ENCODE measurements around the gene DCLK1. TPM values are rescaled to one million over a fixed set of nuclear protein-coding genes. Genes with fewer than 3 reads are reported as not detected.

Gene DCLK1
- total and polyA plus RNA-seq, 2 experiments from 2014 or later, result 0.16 to 2.9 TPM

DNA sequence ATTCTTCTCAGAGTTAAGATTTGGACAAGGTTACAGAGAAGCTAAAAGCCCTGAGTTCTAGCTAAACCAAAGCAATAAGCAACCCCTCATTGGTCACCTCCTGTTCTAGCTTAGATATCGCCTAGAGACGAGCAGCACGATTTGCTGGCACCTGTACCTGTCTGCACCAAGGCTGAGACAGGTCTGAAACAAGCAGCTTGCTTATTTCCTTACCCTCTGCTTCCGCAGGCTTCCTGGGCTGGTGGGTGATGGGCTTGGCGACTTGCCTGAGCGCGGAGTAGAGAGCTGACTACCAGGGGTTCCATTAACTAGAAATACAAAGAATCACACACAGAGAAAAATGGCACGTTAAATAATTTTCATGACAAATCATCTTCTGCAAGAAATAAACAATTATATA, 276.9 kb downstream of the DCLK1 start:
- whole genome bisulfite sequencing (ENCODE audit: low lambda C conversion rate, missing lambda C conversion rate), result 82% methylated on average over 8 of the region's 8 CpGs
- H4K20me1 ChIP-seq (ENCODE audit: insufficient read depth, poor library complexity, severe bottlenecking), result no peaks in the 10 kb centered on the region
- no peak overlapping the region for H2AFZ ChIP-seq
- H3K36me3 ChIP-seq (replicated peaks; ENCODE audit: insufficient read depth, low read depth), result no peaks in the 10 kb centered on the region
- no peaks in the 10 kb centered on the region for H3K9me3 ChIP-seq (ENCODE audit: low read depth)
- DNase-seq (ENCODE audit: low spot score), result no peak
- no peaks in the 10 kb centered on the region for H3K9me2 ChIP-seq (replicated peaks; ENCODE audit: insufficient read depth)
- H3K4me3 ChIP-seq, result no peak overlapping the region
- H3K4me1 ChIP-seq (ENCODE audit: insufficient read depth), result no peaks in the 10 kb centered on the region
- no peaks in the 10 kb centered on the region for H3K79me2 ChIP-seq
- peaks cover 13% of the 10 kb centered on the region for H3K27me3 ChIP-seq
- H3K4me2 ChIP-seq, result no peak overlapping the region
- TF ChIP-seq EZH2 (IDR thresholded peaks at IDR 0.05; ENCODE audit: borderline replicate concordance) (no peak), EZH2phosphoT487 (IDR thresholded peaks at IDR 0.05; ENCODE audit: low read depth, severe bottlenecking, unreplicated experiment) (no peak)
- TF ChIP-seq, protein P1, sequence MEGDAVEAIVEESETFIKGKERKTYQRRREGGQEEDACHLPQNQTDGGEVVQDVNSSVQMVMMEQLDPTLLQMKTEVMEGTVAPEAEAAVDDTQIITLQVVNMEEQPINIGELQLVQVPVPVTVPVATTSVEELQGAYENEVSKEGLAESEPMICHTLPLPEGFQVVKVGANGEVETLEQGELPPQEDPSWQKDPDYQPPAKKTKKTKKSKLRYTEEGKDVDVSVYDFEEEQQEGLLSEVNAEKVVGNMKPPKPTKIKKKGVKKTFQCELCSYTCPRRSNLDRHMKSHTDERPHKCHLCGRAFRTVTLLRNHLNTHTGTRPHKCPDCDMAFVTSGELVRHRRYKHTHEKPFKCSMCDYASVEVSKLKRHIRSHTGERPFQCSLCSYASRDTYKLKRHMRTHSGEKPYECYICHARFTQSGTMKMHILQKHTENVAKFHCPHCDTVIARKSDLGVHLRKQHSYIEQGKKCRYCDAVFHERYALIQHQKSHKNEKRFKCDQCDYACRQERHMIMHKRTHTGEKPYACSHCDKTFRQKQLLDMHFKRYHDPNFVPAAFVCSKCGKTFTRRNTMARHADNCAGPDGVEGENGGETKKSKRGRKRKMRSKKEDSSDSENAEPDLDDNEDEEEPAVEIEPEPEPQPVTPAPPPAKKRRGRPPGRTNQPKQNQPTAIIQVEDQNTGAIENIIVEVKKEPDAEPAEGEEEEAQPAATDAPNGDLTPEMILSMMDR (IDR thresholded peaks at IDR 0.05; ENCODE audit: poor library complexity), result no peak
- no peak overlapping the region for H3K27ac ChIP-seq

DNA sequence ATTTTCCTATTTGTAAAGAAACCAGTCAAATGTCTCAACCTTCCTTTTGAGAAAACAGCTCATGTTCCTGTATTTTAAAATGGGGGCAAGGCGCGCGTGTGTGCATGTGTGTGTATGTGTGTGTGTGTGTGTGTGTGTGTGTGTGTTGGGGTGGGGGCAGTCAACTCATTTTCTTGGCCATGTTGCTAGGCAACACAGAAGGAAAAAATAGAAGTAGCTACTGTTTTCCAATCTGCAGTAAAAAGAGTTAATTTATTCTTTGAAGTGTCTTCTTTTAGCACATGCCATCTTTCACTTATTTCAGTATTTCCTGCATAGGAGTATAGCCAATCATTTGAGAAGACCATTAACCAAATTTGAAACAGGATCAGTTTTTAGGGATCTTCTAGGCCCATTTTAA, 279.3 kb downstream of the DCLK1 start:
- Histone ChIP-seq H3K36me3 (replicated peaks; ENCODE audit: insufficient read depth, low read depth) (no peaks in the 10 kb centered on the region), H3K4me1 (ENCODE audit: insufficient read depth) (no peaks in the 10 kb centered on the region), H3K4me3 (no peak overlapping the region), H3K27me3 (peaks cover 13% of the 10 kb centered on the region), H3K4me2 (no peak overlapping the region), H3K27ac (no peak overlapping the region), H3K79me2 (no peaks in the 10 kb centered on the region), H3K9me2 (replicated peaks; ENCODE audit: insufficient read depth) (no peaks in the 10 kb centered on the region), H3K9me3 (ENCODE audit: low read depth) (no peaks in the 10 kb centered on the region), H2AFZ (no peak overlapping the region), H4K20me1 (ENCODE audit: insufficient read depth, poor library complexity, severe bottlenecking) (no peaks in the 10 kb centered on the region)
- TF ChIP-seq EZH2 (IDR thresholded peaks at IDR 0.05; ENCODE audit: borderline replicate concordance), result no peak
- no peak for TF ChIP-seq EZH2phosphoT487 (IDR thresholded peaks at IDR 0.05; ENCODE audit: low read depth, severe bottlenecking, unreplicated experiment)
- TF ChIP-seq, protein P1 (IDR thresholded peaks at IDR 0.05; ENCODE audit: poor library complexity), result no peak
- 94% methylated on average over 3 of the region's 3 CpGs for WGBS (ENCODE audit: low lambda C conversion rate, missing lambda C conversion rate)
- no peak for DNase-seq (ENCODE audit: low spot score)

DNA sequence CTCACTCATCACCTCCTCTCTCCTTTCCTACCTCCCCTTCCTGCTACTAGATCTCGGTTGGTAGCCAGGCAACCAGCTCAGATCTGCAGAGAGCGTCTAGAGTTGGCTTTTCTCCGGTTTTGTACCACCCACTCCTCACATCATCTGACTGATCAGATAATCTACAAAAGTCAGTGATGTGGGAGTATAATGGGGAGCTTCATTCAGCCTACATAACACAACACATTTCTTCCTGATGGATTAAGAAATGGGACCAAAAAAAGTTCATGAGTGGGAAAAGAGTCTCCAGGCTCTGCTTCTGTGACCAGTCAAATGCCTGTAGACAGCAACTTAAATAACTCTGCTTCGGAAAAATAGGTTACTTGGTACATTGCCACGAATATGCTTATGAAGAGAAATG, 279.8 kb downstream of the DCLK1 start:
- H3K9me2 ChIP-seq (replicated peaks; ENCODE audit: insufficient read depth), result no peaks in the 10 kb centered on the region
- H3K27ac ChIP-seq, result no peak overlapping the region
- H3K4me2 ChIP-seq, result no peak overlapping the region
- no peaks in the 10 kb centered on the region for H4K20me1 ChIP-seq (ENCODE audit: insufficient read depth, poor library complexity, severe bottlenecking)
- no peak for TF ChIP-seq EZH2phosphoT487 (IDR thresholded peaks at IDR 0.05; ENCODE audit: low read depth, severe bottlenecking, unreplicated experiment)
- TF ChIP-seq, protein P1 (IDR thresholded peaks at IDR 0.05; ENCODE audit: poor library complexity), result no peak
- TF ChIP-seq EZH2 (IDR thresholded peaks at IDR 0.05; ENCODE audit: borderline replicate concordance), result no peak
- WGBS (ENCODE audit: low lambda C conversion rate, missing lambda C conversion rate), result 81% methylated on average over 5 of the region's 5 CpGs
- no peak for DNase-seq (ENCODE audit: low spot score)
- H3K27me3 ChIP-seq, result peaks cover 13% of the 10 kb centered on the region
- H3K9me3 ChIP-seq (ENCODE audit: low read depth), result no peaks in the 10 kb centered on the region
- no peaks in the 10 kb centered on the region for H3K4me1 ChIP-seq (ENCODE audit: insufficient read depth)
- H3K4me3 ChIP-seq, result no peak overlapping the region
- no peaks in the 10 kb centered on the region for H3K79me2 ChIP-seq
- no peak overlapping the region for H2AFZ ChIP-seq
- H3K36me3 ChIP-seq (replicated peaks; ENCODE audit: insufficient read depth, low read depth), result no peaks in the 10 kb centered on the region

DNA sequence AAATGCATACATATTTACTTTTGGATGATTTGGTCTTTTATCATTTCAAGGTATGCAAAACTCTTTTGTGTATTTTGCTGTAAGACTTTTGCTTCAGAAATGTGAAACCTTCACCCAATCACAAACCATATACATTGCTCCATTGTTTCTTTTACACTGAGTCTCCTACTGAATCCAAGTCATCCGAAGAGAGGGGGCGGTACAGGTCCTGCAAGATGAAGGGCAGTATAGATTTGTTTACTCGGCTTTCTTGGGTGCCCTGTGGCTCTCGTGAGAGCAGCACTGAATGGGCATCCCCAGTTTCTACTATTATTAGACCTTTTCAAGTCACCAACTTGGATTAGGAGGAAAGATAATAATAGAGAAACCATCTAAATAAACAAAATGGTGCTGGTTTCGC, 280.6 kb downstream of the DCLK1 start:
- Histone ChIP-seq H3K27ac (no peak overlapping the region), H3K9me3 (ENCODE audit: low read depth) (no peaks in the 10 kb centered on the region), H3K36me3 (replicated peaks; ENCODE audit: insufficient read depth, low read depth) (no peaks in the 10 kb centered on the region), H3K27me3 (peaks cover 8% of the 10 kb centered on the region), H2AFZ (no peak overlapping the region), H3K4me3 (no peak overlapping the region), H4K20me1 (ENCODE audit: insufficient read depth, poor library complexity, severe bottlenecking) (no peaks in the 10 kb centered on the region), H3K9me2 (replicated peaks; ENCODE audit: insufficient read depth) (no peaks in the 10 kb centered on the region), H3K4me1 (ENCODE audit: insufficient read depth) (no peaks in the 10 kb centered on the region), H3K79me2 (no peaks in the 10 kb centered on the region), H3K4me2 (no peak overlapping the region)
- whole genome bisulfite sequencing (ENCODE audit: low lambda C conversion rate, missing lambda C conversion rate), result 88% methylated on average over 5 of the region's 5 CpGs
- TF ChIP-seq EZH2phosphoT487 (IDR thresholded peaks at IDR 0.05; ENCODE audit: low read depth, severe bottlenecking, unreplicated experiment) (no peak), EZH2 (IDR thresholded peaks at IDR 0.05; ENCODE audit: borderline replicate concordance) (no peak)
- TF ChIP-seq, protein P1 (IDR thresholded peaks at IDR 0.05; ENCODE audit: poor library complexity), result no peak
- no peak for DNase-seq (ENCODE audit: low spot score)

All from hepatocyte (in vitro differentiated cells).